ENCODE results near the gene GOLGA6A.
"Not testable (repeated sequence)": the region's sequence is repeated elsewhere in the genome, so short reads cannot be mapped to it uniquely, and the experiment has no call there.

GOLGA6A gene, protein sequence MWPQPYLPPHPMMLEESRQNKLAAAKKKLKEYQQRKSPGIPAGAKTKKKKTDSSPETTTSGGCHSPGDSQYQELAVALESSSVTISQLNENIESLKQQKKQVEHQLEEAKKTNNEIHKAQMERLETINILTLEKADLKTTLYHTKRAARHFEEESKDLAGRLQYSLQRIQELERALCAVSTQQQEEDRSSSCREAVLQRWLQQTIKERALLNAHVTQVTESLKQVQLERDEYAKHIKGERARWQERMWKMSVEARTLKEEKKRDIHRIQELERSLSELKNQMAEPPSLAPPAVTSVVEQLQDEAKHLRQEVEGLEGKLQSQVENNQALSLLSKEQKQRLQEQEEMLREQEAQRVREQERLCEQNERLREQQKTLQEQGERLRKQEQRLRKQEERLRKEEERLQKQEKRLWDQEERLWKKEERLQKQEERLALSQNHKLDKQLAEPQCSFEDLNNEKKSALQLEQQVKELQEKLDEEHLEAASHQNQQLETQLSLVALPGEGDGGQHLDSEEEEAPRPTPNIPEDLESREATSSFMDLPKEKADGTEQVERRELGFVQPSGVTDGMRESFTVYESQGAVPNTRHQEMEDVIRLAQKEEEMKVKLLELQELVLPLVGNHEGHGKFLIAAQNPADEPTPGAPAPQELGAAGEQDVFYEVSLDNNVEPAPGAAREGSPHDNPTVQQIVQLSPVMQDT
- total RNA-seq = 0 to 0.88 (median 0) reads per million in 17 experiments

- DNase-seq = not testable (repeated sequence)
Measured at GRCh38 chr15:74082450-74082849, at the start of gene GOLGA6A. Gene GOLGA6A, minus strand, starts transcription at chr15:74082550. Its CDS starts 41 bp downstream, at chr15:74082509.

- no peak for DNase-seq
Measured at GRCh38 chr15:74131628-74132413, 49.5 kb upstream of the GOLGA6A start.

GRCh38 chr15:74130849-74131627 lies 48.7 kb upstream of the GOLGA6A start:
- DNase-seq = no peak

- DNase-seq = no peak
Measured at GRCh38 chr15:74130155-74130848, 48.0 kb upstream of the GOLGA6A start, which contains the start of gene ISLR2. Gene ISLR2, plus strand, starts transcription at chr15:74130586. Its CDS starts 2,169 bp downstream, at chr15:74132755.

- DNase-seq = no peak
Measured at GRCh38 chr15:74129586-74130154, 47.3 kb upstream of the GOLGA6A start.

GRCh38 chr15:74128785-74129585 lies 46.6 kb upstream of the GOLGA6A start:
- no peak for DNase-seq

DNA sequence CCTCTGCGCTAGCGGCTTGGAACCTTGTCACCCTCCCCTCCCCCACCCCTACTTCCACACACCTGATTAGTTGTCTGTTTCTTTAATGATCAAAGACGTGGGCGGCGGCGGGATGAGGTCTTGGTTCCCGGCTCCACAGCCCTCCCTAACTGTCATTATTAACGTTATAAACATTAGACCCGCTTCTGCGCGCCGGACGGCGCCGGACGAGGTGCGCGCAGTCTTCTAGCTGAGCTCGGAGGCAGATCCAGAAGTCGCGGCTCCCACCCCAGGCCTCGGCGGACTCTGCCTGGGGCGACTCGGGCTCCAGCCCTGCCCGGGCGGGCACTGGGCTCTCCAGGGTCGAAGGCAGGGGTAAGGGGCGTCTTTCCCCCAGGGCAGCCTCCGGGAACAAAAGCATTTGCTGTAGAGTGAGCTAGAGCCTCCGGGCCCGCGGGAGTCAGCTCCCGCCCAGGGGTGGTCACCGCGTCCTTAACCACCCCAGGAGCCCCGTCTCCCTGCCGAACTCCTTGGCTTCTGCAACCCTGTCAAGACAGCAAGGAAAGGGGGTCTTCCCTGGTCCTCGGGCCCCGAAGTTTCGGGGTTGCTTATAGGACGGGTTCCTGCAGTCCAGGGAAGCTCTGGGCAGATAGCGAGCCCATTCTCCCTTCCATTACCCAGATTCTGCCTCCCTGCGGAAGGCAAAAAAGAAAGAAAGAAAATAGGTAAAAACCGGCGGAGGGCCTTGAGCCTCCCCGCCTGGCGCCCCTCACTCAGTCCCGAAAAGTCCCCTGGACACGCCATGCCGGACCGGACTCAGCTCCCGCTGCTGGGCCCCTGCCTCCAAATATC lies 45.8 kb upstream of the GOLGA6A start:
- DNase-seq = peak in 1 of 4 experiments; percentile 14

DNA sequence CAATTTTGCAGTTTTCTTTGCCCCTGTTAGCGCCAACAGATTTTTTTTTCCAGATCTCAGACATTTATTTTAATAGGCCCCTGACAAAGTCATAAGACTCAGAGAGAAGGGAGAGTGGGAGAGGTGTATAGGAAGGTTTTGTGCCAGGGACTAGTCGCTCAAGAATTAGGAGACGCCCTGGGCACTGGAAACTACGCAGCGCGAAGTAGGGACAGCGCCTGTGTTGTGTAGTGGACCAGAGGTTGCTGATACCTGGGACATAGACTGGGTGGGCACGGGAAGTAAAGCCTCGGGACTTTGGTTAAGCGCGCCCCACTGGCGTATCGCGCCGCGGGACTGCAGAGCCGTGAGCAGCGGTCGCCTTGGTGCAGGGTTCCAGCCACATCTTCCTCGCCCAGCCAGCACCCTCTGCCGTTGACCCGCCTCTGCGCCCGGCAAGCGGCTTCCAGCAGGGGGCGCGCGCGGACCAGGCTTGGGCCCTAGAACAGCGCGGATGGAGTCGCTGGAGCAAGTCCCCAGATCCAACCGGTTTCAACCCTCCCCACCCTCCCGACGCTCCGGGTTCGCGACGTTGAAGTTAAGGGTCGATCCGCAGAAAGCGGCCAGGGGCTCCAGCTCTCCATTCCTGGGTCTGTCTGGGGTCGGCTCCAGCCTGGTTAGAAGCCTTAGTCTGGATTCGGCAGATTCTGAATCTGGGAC lies 45.1 kb upstream of the GOLGA6A start:
- peak; percentile 84 to 94 (median 93) for DNase-seq

DNA sequence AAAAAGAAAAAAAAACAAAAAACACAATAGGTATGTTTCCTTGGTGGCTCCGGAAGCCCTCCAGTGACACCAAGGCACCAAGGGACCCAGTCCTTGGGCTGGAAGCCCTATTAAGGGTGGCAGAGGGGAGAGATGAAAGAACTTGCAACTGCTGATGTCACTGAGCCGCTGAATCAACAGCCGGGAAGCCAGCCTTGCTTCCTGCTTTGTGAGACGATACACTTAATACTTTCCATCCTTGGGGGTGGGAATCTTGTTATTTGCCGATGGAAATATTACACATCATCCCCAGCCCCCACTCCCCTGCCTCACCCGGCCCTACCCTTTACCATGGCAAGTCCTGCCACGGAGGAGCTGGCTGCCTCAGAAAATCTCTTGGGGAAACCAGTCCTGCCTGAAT lies 42.4 kb upstream of the GOLGA6A start:
- DNase-seq = no peak

- DNase-seq = no peak
Measured at GRCh38 chr15:74124196-74124595, 41.8 kb upstream of the GOLGA6A start.

DNA sequence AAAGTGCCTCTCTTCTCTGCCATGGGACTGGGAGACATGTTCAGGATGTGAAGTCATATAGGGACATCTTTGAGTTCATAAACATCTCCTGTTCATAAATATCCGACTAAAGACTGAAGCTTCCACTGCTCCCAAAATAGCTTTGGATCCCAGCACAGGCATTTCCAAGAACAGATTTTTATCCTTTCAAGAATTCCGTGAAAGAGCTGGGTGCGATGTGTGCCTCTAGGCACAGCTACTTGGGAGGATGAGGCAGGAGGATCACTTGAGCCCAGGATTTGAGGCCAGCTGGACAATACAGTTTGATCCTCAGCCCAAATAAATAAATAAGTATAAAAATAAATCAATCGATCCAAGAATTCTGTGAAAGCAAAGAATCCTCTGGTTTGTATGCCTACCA lies 41.3 kb upstream of the GOLGA6A start:
- no peak for DNase-seq

DNA sequence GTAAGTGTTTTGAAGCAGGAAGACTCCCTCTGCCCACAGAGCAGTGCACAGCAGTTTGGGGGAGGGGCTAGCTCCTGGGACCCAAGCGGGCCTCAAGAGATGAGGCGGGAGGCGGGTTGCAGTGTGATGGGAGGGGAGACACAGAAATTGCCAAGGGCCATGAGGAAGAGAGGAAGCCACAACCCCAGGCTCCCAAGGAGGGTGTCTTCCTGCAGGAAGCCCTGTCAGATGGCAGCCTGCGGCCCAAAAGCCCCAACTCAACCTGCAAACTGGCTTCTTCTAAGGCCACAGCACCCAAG lies 40.7 kb upstream of the GOLGA6A start:
- no peak for DNase-seq

- DNase-seq = no peak
Measured at GRCh38 chr15:74122403-74123130, 40.2 kb upstream of the GOLGA6A start.

DNA sequence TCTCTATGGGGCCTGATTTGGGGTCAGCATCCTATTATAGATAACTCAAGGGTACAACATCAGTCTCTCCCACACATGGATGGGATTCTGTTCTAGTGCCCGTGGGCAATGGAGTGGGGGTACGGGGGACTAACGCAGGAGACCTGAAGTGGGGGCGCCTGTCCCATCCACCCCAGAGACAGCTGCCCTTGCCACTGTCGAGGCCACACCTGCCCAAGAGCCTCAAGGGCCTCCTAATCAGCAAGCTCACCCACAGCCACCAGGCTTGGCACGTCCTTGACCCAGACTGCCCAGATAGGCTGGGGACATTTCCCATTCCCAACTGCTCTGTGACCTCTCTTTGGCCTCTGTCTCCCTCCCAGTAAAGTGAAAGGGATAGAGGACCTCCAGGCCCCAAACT lies 39.5 kb upstream of the GOLGA6A start:
- no peak for DNase-seq

DNA sequence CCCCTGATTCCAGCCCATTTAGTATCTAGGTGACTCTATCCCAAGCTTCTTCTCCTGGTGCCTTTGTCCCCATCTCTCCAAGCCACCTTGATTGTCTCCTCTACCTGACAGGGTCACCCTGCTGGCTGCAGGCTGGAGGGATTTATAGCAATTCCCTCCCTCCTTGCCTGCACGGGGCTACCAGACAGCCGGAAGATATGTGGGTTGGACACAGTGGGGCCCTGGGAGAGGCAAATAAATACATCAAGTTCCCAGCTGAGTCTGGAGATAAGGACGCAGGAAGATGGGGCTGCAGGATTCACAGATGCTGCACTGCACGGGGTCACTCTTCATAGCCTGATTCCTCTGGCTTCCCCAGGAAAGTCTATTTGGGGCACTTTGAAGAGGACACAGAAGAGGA lies 38.7 kb upstream of the GOLGA6A start:
- no peak for DNase-seq

- DNase-seq = no peak
Measured at GRCh38 chr15:74120426-74120825, 38.1 kb upstream of the GOLGA6A start.

DNA sequence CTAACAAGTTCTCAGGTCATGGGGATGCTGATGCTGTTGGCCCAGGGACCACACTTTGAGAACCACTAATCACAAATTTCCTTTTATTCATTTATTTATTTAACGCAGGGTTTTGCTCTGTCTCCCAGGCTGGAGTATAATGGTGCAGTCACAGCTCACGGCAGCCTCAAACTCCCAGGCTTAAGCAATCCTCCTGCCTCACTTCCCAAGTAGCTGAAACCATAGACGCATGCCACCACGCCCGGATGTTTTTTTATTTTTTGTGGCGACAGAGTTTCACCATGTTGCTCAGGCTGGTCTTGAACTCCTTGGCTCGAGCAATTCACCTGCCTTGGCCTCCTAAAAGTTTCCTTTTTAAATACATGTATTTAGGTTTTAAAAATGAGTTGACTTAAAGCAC lies 27.4 kb upstream of the GOLGA6A start:
- no peak for DNase-seq

GRCh38 chr15:74108611-74109010 lies 26.3 kb upstream of the GOLGA6A start:
- DNase-seq = not testable (repeated sequence)
